Stimulated activated CD8-positive, alpha-beta memory T cell treated with anti-CD3 and anti-CD28 coated beads, Interleukin-4, amount 100 ng/mL, for 4 hours (primary cell): Measurements from ENCODE around the gene PRPS1L1.

Experiments
- DNase-seq, 2 donors: peaks; one replicate each; pipeline ENCODE4 v3.0.0-alpha.2; 2020; ENCODE audit warnings: low read depth in 2 of 2, low spot score in 1 of 2

Gene PRPS1L1

DNA sequence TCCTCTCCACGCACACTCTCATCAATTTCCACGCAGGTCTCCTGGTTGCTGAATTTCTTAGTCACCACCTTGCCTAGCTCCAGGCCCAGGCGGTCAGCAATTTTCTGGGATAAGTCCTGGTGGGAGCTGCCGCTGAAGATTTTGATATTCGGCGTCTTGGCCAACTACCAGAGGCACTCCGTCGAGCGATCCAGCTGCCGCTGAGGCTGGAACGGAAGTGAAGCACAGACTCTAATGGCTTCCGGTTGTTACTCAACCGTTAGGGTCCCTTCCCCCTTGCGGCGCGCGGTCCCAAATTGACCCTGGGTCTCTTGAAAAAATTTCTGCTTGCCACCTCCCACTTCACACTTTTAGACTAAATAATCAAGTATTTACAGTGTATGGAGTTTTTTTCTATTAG lies at the start of gene PRPS1L1:
Gene PRPS1L1 (minus strand): TSS at position 219 of the 400 bp plus-strand sequence.
- DNase-seq = no peak

DNA sequence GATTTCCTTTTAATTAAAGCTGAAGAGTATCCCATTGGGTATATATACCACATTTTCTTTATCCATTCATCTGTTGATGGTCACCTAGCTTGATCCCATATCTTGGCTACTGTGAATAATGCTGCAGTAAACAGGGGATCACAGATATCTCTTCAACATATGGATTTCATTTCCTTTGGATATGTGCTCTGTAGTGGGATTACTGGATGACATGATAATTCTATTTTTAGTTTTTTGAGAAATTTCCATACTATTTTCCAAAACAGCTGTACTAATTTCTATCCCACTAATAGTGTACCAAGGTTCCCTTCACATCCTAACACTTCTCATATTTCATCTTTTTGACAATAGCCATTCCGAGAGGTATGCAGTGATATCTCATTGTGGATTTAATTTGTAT lies 48.8 kb upstream of the PRPS1L1 start:
- no peak for DNase-seq

DNA sequence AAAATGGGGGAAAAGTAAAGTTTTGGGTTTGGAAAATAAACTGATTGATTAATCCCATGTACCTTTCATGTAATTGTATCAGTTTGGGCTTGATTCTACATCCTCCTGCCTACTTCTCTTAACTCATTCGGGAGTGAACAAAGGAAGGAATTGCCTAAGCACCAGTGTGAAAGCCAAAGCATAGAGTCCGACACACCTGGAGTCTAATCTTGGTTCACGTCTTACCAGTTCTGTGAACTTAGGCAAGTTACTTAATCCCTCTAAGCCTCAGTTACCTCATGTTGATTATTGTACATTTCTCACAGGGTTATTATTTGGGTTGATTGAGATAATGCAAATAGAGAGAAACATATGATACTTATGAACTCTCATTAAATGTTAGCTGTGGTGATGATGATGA lies 41.1 kb upstream of the PRPS1L1 start:
- DNase-seq = no peak

DNA sequence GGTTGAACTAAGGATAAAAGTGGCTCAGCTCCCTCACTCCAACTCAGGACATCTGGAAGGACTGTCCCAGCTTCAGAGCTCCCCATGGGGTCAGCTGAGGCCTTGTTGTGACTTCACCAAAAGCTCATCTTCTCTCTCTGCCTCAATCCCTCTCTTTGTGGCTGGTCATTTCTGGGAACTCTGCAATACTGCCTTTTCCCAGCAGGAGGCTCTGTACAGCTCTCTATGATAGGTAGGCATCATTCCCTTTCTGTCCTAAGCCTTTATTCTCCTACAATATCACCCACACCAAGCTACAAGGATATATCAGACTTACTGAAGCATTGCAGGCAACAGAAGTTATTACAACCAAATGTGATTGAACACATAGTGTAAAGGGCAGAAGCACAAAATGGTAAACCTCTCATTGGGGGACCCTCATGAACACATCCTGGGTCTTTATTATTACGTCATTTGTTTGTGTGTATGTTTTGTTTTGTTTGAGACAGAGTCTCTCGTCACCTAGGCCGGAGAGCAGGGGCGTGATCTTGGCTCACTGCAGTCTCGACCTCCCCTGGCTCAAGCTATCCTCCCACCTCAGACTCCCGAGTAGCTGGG lies 36.7 kb upstream of the PRPS1L1 start:
- DNase-seq = no peak

DNA sequence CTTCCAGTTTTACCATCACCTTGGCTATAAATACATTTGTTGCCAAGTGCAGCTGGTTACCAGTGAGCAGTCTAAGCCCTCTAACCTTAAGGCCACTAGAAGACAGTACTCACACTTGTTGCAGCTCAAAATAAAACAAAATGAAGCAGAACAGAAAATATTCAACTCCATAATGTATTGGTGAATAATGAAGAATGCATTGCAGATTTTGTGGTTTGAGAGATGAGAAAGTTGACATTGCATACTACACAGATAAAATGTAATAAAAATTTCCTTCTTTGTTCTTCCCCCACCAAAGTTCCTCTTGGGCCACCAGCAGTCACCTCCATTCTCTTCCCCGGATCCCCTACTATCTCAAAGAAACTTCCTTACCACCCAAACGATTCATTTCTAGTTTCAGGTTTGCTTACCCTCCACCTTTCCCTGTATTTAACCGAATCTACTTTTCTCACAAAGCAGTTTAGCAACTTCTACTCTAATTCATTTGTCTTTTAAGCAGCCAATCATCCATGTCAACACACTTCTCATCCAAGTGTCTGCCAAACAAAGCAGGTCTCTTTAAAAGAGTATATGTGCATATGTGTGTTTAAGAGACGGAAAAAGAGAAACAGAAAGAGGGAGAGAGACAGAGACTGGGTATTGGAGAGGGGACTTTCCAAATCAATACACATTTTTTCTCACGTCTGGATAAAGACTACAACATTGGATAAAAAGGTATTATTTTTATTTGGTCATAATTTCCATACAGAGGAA lies 35.7 kb upstream of the PRPS1L1 start:
- no peak for DNase-seq

DNA sequence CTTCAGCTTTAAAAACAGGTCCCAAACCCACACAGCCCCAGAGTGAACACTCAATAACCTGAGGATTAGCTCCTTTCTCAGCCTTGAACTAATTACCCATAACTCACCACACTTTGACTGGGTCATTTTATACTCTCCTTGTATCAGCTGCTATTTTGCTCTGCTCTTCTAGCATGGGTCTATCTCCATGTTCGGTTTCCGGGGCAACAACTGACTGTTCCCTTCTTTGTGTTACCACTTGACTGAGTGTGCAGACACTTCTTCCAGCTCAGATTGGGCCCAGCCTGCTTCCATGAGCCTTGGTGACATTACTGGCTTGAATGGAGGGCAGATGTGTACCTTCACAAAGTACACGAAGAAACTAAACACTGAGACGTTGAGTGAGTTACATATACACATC lies 31.5 kb upstream of the PRPS1L1 start:
- no peak for DNase-seq

DNA sequence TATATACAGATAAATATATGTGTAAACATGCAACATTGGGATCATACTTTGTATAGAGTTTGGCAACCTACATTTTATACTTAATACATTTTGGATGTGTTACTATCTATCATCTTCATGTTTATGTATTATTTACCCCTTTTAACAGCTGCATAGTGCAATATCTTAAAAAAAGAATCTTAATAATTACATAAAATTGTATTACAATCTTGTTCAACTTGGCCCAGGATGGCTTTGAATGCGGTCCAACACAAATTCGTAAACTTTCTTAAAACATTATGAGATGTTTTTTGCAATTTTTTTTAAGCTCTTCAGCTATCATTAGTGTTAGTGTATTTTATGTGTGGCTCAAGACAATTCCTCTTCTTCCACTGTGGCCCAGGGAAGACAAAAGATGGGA lies 26.3 kb upstream of the PRPS1L1 start:
- DNase-seq = no peak

DNA sequence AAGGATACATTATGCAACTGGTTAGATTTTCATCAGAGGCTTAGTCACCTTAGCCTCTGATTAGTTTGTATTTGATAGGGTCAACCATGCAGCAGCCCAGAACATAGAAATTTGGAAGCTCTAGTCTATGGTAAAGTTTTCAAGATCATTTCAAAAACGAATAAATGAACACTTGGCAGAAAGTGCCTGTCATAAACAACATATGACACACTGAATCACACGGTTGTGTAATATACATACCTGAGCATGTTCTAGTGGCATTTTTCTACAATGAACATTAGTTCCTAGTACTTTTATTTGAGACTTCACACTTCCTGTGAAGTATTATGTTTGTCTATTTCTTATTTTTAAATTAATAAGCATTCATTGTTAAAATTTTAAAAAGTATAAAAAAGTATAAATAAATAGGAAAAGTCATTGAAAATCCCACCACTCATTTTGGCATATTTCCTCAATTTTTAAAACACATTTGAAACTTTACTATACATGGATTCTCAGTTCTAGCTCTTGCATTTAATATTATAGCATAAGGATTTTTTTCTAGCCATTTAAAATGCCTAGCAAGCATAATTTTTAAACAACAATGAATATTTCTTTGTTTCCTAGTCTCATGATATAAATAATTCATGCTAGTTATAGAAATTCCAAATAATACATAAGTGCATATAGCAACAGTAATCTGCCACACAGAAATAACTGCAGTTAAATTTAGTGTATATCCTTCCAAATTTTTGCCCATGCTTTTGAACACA lies 25.7 kb upstream of the PRPS1L1 start:
- no peak for DNase-seq

DNA sequence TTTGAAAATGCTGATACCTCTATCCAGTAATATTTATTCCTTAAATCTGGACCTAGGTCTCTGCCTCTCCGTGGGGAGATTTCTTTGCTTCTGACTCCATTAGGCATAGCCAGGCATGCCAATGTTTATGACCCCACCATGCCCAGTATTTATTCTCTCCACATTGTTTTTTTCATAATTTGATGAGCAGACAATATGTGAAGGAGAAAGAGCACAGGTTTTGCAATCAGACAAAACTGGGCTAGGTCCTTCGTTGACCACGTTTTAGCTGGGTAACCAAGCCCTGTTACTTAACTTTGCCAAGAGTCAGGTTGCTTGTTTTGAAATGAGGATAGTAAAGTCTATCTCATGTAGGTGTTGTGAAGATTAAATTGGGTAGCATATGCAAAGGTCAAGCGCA lies 21.6 kb upstream of the PRPS1L1 start:
- no peak for DNase-seq

DNA sequence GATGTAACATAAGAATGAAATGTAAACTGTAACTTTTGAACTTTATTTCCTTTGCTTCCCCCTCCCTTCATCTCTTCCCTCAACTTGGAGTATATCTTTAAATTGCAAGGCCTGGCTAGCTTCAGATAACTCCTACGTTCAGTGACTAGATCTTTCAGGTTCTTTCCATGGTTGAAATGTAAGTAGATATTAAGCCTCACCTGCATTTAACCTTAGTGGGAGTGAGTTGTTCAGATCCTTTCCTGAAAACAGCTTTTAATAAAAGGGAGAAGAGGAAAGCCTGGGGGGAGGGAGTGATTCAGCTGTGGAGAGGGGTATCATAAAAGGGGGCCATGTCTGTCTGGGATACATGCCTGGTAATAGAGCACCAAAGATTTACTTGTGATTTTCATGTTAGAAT lies 19.0 kb upstream of the PRPS1L1 start:
- no peak for DNase-seq

DNA sequence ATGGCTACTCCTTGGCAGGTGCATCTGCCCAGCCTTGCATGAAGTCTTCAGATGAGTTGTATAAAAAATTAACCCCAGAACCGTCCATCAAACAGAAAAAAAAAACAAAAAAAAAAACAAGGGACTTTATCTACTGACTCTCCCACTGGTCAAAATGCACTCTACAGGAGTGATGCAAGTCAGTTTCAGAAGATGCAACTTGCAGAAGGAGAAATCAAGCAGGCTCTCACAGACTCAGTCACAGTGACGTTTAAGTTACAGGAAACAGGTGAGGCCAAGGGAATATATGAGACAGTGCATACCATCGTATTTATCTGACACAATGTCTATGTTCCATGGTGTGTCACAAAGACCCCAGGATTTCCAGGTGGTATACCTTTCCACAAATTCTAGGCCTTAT lies 17.5 kb upstream of the PRPS1L1 start:
- no peak for DNase-seq

DNA sequence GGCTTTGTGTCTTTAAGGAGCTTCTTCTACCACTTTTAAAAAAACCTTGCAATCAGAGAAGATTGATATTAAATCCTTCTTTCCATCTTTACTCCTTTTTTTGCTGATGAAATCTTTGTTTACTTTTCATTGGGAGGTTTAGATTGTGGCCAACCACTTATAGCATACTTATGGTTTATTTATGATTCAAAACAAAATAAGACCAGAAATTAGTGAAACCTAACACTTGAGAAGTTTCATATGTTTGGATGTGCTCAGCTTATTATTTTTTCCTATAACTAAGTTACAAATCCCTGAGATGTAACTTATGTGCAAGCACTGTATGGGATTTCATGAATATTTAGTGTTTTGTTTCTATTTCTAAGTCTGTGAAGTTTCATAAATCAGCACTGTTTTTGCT lies 13.5 kb upstream of the PRPS1L1 start:
- DNase-seq = no peak

DNA sequence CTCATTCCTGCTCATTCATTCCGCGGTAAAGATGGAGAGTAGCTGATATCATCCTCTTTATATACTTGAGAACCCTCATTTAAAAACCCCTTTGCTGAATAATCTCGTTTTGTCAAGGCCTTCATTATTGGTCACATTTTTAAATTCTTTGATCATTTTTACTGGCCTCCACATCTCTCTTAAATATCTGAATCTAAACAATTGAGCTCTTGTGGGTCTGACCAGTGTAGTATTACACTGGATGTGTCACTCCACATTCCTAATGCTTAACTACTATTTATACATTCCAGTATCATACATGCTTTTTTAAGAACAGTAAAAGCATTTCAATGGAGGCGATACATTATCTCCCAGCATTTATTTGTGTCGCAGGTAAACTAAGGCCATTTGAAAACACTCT lies 12.6 kb upstream of the PRPS1L1 start:
- DNase-seq = no peak

DNA sequence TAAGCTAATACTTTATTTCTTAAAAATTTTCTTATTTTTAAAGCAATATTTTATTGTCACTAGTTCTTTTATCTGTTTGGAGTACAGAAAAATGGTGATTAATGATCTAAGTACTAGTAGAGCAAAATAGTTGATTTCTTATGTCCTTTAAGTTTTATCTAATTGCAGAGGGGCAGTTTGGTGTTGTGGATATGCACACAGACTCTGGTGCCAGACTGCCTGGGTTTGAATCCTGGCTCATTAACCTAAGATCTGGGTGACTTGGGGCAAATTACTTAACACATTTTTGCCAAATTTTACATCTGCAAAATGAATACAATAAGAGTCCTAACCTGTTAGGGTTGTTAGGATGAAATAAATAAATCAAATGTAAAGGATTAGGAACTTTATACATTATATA lies 10.7 kb upstream of the PRPS1L1 start:
- no peak for DNase-seq

DNA sequence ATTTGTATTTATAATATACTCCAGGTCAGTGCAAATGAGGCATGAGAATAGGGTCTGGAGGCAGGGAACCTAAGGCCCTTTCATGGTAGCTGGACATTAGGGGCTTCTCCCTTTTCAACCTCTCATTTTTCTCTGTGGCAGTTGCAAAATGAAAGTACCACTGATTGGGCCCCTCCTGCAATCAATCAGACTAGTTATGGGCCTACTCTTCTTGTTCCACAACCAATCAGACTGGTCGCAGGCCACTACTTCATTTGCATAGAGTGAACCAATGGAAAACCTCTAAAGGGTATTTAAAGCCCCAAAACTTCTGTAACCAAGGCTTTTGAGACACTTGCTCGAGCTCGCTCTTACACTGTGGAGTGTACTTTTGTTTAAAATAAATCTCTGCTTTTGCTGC lies 10.0 kb upstream of the PRPS1L1 start:
- no peak for DNase-seq

DNA sequence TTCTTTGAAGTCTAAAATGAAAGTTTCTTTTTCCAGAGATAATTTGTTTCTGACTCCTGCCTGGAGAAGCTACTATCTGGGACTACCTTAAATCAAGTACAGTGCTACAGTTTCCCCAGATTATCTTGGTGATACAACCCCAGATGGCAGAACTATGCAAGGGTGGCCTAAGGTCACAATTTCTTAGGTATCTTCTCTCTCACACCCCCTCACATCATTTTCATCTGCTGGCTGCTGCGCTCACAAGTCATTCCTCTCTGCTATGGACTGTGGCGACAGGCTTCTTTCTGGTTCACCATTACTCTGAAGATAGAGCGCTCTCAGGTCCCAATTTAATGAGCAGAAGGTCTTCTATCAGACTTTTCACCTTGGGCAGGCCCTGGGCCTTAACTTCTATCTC lies 9.1 kb upstream of the PRPS1L1 start:
- DNase-seq = no peak

DNA sequence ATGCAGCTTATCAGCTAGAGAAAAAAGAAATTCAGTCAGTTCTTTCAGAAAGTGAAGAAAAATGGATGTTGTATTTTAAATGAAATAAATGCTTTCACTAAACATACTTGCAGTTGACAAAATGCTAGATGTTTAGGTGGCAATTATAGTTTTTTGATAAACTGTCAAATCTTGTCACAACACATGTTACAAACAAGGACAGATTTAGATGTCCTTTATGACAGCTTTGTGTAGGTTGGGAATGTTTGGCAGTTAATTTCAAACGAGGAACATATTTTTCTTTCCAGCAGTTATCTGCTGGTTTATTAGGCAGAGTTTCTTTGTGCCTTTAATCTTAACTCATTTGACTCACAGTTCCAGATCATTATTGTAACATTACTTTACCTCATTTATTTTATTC lies 3.1 kb upstream of the PRPS1L1 start:
- no peak for DNase-seq

DNA sequence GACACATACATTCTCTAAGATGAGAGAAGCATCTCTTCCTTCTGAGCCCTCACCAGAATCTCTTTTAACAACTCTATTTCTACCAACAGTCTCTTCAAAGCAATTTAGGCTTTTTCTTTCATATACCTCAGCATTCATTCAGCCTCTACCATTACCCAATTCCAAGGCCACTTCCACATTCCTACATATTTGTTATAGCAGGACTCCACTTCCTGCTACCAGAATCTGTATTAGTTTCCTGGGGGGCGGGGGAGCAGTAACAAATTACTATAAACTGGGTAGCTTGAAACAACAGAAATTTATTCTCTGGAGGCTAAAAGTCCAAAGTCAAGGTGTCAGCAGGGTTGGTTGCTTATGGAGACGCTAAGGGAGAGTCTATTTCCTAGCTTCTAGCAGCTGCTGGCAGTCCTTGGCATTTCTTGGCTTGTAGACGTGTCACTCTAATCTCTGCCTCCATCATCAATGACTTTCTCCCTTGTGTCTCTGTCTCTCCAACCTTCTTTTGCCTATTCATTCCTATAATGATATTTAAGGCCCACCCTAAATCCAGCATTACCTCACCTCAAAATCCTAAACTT lies 7.4 kb downstream of the PRPS1L1 start:
- no peak for DNase-seq

DNA sequence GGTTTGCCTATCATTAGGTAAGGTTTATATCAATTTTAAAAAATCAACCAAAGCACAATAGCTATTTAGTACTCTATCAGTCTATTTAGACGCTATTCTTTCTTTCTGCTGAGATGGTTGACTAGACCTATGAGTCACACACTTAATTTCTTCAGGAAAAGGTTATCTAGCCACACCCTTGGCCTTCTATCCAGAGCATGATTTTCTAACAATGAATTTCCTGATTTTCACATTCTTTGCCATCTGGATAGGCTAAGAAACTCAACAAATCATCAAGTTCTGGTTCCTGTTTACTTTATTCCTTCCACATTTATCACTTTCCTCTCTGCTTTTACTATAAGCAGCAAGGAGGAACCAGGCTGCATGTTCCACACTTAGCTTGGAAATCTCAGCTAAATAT lies 8.1 kb downstream of the PRPS1L1 start:
- DNase-seq = no peak

DNA sequence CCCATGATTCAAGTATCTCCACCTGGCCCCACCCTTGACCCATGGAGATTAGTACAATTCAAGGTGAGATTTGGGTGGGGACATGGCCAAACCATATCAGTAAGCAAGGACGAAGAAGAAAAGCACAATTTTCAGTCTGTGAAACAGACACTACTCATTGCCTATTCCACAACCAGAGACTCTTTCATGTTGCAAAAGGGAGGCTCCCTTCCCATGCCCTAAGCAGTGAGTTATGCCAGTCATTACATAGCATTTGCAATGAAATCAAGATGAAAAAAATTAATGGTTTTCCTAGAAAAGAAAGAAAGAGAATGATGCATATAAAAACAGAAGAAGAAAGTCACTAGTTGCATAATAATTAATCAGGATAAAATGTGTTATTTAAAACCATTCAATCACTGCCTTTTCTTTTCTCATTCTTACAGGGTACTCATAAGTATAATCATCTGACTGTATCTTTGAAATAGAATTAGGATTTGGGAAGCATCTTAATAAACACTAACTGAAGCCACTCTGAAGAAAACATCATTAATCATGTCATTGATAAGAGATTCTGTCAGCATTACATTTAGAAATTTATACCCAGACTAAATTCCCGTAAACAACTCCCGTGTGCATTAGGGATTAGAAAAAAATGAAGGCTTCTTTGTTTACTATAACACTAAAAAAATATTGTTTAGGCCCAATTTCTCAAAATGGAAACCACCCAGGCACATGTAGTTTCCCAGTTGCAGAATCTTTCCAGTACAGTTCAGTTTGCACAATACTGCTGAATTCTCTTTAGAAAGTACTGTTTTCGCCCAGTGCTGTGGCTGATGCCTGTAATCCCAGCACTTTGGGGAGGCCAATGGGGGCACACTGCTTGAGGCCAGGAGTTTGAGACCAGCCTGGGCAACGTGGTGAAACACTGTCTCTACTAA lies 9.1 kb downstream of the PRPS1L1 start:
- no peak for DNase-seq
